AG09309 (cell line): ENCODE results near the gene ATG3.

Experiments
- DNase-seq: peaks from one replicate; pipeline ENCODE4 v3.0.0-alpha.2; 2010; ENCODE audit warnings: low read depth
- H3K4me3 ChIP-seq: 2 replicates; pipeline ENCODE4 v1.5.1; 2011; ENCODE audit warnings: mild to moderate bottlenecking, low read depth, low read length, moderate library complexity; ENCODE audit not compliant: control insufficient read depth
- CTCF ChIP-seq: IDR thresholded peaks from 2 replicates; pipeline ENCODE4 v1.5.1; 2011; ENCODE audit warnings: mild to moderate bottlenecking, low read depth, low read length, inconsistent platforms; ENCODE audit not compliant: insufficient read depth, control insufficient read depth; ENCODE audit errors: missing control alignments

ATG3 gene

DNA sequence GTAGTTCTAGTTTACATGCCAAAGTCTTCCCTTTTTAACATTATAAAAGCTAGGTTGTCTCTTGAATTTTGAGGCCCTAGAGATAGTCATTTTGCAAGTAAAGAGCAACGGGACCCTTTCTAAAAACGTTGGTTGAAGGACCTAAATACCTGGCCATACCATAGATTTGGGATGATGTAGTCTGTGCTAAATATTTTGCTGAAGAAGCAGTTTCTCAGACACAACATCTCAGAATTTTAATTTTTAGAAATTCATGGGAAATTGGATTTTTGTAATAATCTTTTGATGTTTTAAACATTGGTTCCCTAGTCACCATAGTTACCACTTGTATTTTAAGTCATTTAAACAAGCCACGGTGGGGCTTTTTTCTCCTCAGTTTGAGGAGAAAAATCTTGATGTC lies 21.3 kb upstream of the ATG3 start:
- H3K4me3 ChIP-seq: no peak overlapping the region
- no peak for TF ChIP-seq CTCF
- DNase-seq: no peak

DNA sequence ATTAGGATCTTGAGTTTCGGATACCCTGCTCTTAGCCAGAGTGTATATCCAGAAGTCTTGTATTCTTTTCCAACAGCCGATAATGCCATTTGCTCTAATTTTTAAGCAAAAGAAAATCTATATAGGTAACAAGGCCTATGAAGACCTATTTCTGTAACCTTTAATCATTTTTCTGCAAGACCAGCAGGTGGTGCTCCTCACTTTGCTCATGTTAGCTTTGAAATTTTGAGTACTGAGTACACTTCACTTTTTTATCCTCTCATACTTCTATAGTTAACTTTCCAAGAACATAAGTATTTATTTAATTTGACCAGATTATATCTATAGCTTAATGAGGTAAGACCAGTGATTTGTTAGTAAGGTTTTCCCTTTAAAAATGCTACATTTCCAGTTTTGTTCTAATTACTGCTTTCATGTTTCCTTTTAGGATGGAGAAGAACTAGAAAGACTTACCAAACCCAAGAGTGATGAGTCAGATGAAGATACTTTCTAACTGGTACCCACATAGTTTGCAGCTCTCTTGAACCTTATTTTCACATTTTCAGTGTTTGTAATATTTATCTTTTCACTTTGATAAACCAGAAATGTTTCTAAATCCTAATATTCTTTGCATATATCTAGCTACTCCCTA lies 20.6 kb upstream of the ATG3 start:
- peak; percentile 59 for DNase-seq
- TF ChIP-seq CTCF: peak; percentile 64
- no peak overlapping the region for H3K4me3 ChIP-seq

DNA sequence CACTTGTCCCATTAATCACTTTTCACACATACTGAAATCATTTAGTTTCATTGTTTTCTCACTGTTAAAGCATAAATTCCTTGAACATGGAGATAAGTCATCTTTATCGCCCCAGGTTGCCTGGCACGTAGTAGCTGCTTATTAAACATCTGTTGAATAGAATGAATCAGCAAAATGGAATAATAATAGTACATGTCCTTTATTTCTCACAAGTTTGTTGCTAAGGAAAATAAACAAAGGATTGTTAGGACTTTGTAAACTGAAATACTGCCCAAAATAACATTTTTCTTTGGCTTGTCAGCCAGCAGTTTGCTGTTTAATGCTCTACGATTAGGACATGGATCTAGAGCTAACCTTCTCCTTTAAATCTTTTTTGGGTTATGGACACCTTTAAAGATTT lies 17.9 kb upstream of the ATG3 start:
- H3K4me3 ChIP-seq: no peak overlapping the region
- peak; percentile 57 for DNase-seq
- TF ChIP-seq CTCF: no peak

DNA sequence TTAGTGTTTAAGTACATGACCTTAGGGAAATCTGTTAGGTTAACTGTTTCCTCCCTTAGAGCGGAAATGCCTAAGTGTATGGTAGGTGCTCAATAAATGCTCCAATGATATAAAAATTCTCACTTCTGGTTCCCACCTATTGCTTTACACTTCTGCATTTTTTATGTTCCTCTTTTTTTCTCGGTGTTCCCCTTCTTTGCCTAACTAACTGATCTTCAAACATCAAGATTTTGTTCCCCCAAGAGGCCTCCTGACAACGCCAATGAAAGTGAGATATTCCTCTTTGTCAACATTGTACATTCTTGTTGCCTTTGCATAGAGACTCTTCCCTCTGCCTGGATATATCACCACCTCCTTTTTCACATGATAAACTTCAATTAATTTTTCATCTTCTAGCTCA lies 17.5 kb upstream of the ATG3 start:
- no peak overlapping the region for H3K4me3 ChIP-seq
- DNase-seq: no peak
- TF ChIP-seq CTCF: no peak

DNA sequence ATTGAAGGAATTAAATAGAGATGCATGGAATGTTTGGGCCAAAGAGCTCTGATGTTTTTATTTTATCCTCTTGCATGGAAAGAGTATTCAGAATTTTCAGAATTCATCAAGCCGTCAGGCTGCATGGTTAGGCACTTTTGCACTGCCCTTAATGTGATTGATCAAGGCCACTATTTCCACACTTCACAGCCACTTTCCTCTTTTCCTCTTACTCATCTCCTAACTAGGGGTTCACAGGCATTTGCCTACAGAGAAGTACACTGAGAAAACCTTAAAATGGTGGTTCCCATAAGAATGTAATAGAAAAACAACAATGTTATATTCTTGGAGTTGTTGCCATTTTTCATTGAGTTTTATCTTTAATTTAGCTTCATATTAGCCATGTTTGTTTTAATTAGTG lies 10.9 kb upstream of the ATG3 start:
- DNase-seq: no peak
- TF ChIP-seq CTCF: no peak
- H3K4me3 ChIP-seq: no peak overlapping the region

DNA sequence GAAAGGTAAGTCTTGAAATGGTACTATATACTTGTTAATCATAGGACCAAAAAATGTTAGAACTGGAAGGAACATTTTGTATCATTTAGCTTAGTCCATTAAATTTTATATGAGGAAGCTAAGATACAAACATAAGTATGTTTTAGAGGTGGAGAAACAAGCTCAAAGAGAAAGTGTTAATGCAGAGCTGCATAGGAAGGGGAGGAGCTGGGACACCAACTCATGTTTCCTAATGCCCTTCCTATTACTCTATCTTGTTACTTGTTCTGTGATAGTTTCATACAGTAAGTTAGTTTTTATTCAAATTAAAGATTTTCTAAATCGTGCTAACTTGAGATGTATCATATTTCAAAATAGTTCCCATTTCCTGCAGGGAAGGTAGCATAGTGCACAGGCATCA lies 7.5 kb upstream of the ATG3 start:
- no peak for DNase-seq
- no peak overlapping the region for H3K4me3 ChIP-seq
- no peak for TF ChIP-seq CTCF

DNA sequence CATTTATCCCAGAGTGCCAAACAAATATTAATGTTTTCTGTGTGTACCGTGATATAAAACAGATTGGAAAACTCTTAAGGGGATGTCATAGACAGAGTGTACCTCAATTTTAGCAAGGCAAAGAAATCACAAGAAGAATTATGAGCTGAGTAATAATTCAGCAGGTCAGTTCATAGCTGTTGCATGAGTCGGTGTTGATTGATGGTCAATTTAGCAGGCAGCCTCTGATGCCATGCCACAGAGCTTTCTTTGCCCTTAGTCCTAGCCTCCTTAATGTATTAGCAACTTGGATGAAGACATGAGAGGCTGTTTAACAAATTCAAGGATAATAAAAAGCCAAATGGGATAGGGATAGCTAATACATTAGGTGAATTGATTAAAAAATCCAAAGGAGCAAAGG lies 6.9 kb upstream of the ATG3 start:
- DNase-seq: no peak
- TF ChIP-seq CTCF: no peak
- H3K4me3 ChIP-seq: no peak overlapping the region
